IMR-90 (cell line): ENCODE results near the gene NKX2-3. TPM values are rescaled to one million over a fixed set of nuclear protein-coding genes. Genes with fewer than 3 reads are reported as not detected.

ENCODE experiments used
- ATAC-seq: fragments of 200-7000 bp; cut with Tn5 transposase; 2 replicates; pipeline ENCODE4 v1.9.1; 2020; ENCODE audit warnings: low read depth, mild to moderate bottlenecking, moderate library complexity
- BruUV-seq: library from RNA; stranded (reverse); fragments of 400-500 nt; replicated peaks from 2 replicates; lab custom pipeline; 2021; lab: Mats Ljungman, UMichigan
- CTCF ChIA-PET: fragments of 300-600 bp; formaldehyde crosslinking; extraction: SDS; loops from one replicate; lab custom pipeline; 2021; ENCODE audit warnings: antibody characterized with exemption; lab: Yijun Ruan, JAX
- POLR2A ChIA-PET: fragments of 300-600 bp; sonication (Branson Sonifier 250); formaldehyde crosslinking; loops from one replicate; lab custom pipeline; 2022; ENCODE audit warnings: antibody characterized with exemption; ENCODE audit not compliant: unreplicated experiment; lab: Charles Lee
- DNase-seq: peaks from one replicate; pipeline ENCODE4 v3.0.0; 2013
- H2AFZ ChIP-seq: replicated peaks from 2 replicates; pipeline ENCODE3; 2013; ENCODE audit warnings: low read length, mild to moderate bottlenecking; ENCODE audit not compliant: poor library complexity
- H2AK5ac ChIP-seq: 2 replicates; pipeline ENCODE4 v1.6.1; 2013; ENCODE audit warnings: low read depth, low read length, inconsistent platforms
- H2AK9ac ChIP-seq: replicated peaks from 2 replicates; pipeline ENCODE3; 2013; ENCODE audit warnings: mild to moderate bottlenecking, low read depth, low read length, moderate library complexity; ENCODE audit not compliant: poor library complexity
- H2BK120ac ChIP-seq: 2 replicates; pipeline ENCODE4 v1.6.1; 2013; ENCODE audit warnings: low read depth, low read length, inconsistent platforms
- H2BK15ac ChIP-seq: 3 replicates; pipeline ENCODE4 v1.6.1; 2013; ENCODE audit warnings: low read depth, low read length, inconsistent platforms
- H2BK20ac ChIP-seq: 2 replicates; pipeline ENCODE4 v1.6.1; 2013; ENCODE audit warnings: low read depth, mild to moderate bottlenecking, inconsistent platforms, low read length, moderate library complexity
- H2BK5ac ChIP-seq: 2 replicates; pipeline ENCODE4 v1.6.1; 2013; ENCODE audit warnings: mild to moderate bottlenecking, low read depth, low read length, inconsistent platforms; ENCODE audit not compliant: poor library complexity, severe bottlenecking
- H3K14ac ChIP-seq: replicated peaks from 2 replicates; pipeline ENCODE4 v1.6.1; 2013; ENCODE audit warnings: low read depth, low read length, inconsistent platforms
- H3K18ac ChIP-seq: 2 replicates; pipeline ENCODE4 v1.6.1; 2013; ENCODE audit warnings: low read depth, low read length, control low read depth
- H3K23ac ChIP-seq: 2 replicates; pipeline ENCODE4 v1.6.1; 2013; ENCODE audit warnings: low read depth, low read length, inconsistent platforms
- H3K27ac ChIP-seq: 2 replicates; pipeline ENCODE4 v1.5.1; 2013; ENCODE audit warnings: mild to moderate bottlenecking, control low read depth, low read length; ENCODE audit not compliant: insufficient read depth
- H3K27me3 ChIP-seq: 2 replicates; pipeline ENCODE4 v1.6.1; 2013; ENCODE audit warnings: low read length; ENCODE audit not compliant: control insufficient read depth, insufficient read depth
- H3K36me3 ChIP-seq: 2 replicates; pipeline ENCODE4 v1.6.1; 2013; ENCODE audit warnings: low read length, mixed read lengths; ENCODE audit not compliant: control insufficient read depth, insufficient read depth
- H3K4ac ChIP-seq: 2 replicates; pipeline ENCODE4 v1.6.1; 2013; ENCODE audit warnings: low read depth, low read length, inconsistent platforms
- H3K4me1 ChIP-seq: 2 replicates; pipeline ENCODE4 v1.6.1; 2013; ENCODE audit warnings: low read length, mixed read lengths; ENCODE audit not compliant: control insufficient read depth, insufficient read depth
- H3K4me2 ChIP-seq: 2 replicates; pipeline ENCODE4 v1.6.1; 2013; ENCODE audit warnings: low read depth, mild to moderate bottlenecking, control low read depth, low read length, moderate library complexity
- H3K4me3 ChIP-seq: 2 replicates; pipeline ENCODE4 v1.5.1; 2013; ENCODE audit warnings: low read depth, mild to moderate bottlenecking, control low read depth, low read length, moderate library complexity; ENCODE audit not compliant: insufficient read depth
- H3K56ac ChIP-seq: 2 replicates; pipeline ENCODE4 v1.6.1; 2013; ENCODE audit warnings: low read length, inconsistent platforms; ENCODE audit not compliant: insufficient read depth; ENCODE audit errors: extremely low read depth
- H3K79me1 ChIP-seq, 2 experiments: 2 replicates each; pipeline ENCODE4 v1.6.1; 2013; ENCODE audit warnings: low read length in 2 of 2, inconsistent platforms in 1 of 2, low read depth in 1 of 2
- H3K9ac ChIP-seq: 2 replicates; pipeline ENCODE4 v1.6.1; 2013; ENCODE audit warnings: low read depth, low read length, control low read depth
- H3K9me1 ChIP-seq: 2 replicates; pipeline ENCODE4 v1.6.1; 2013; ENCODE audit warnings: low read length, inconsistent platforms; ENCODE audit not compliant: insufficient read depth
- H3K9me3 ChIP-seq: 2 replicates; pipeline ENCODE4 v1.6.1; 2013; ENCODE audit warnings: low read length; ENCODE audit not compliant: control insufficient read depth, insufficient read depth
- H4K20me1 ChIP-seq: 2 replicates; pipeline ENCODE4 v1.6.1; 2013; ENCODE audit warnings: low read length, inconsistent platforms; ENCODE audit not compliant: insufficient read depth
- H4K5ac ChIP-seq: 2 replicates; pipeline ENCODE4 v1.6.1; 2013; ENCODE audit warnings: mild to moderate bottlenecking, low read depth, low read length, control low read depth
- H4K8ac ChIP-seq, 2 experiments: 2 replicates each; pipeline ENCODE4 v1.6.1; 2013; ENCODE audit warnings: low read depth in 2 of 2, low read length in 2 of 2, control low read depth in 1 of 2, inconsistent platforms in 1 of 2
- H4K91ac ChIP-seq: 2 replicates; pipeline ENCODE4 v1.6.1; 2013; ENCODE audit warnings: low read depth, low read length, inconsistent platforms; ENCODE audit not compliant: insufficient read depth
- BHLHE40 ChIP-seq: fragments of 150-350 bp; IDR thresholded peaks from 2 replicates; pipeline ENCODE4 v1.6.1; 2016; ENCODE audit warnings: mild to moderate bottlenecking, low read depth, low read length
- CEBPB ChIP-seq: IDR thresholded peaks from 2 replicates; pipeline ENCODE4 v1.6.1; 2012; ENCODE audit warnings: low read depth, low read length, improper control_type of control experiment
- CHD1 ChIP-seq: IDR thresholded peaks from 2 replicates; pipeline ENCODE4 v1.6.1; 2012; ENCODE audit warnings: low read depth, low read length, improper control_type of control experiment
- MAFK ChIP-seq: IDR thresholded peaks from 2 replicates; pipeline ENCODE4 v1.6.1; 2012; ENCODE audit warnings: low read depth, low read length, improper control_type of control experiment
- POLR2A ChIP-seq: IDR thresholded peaks from 2 replicates; pipeline ENCODE4 v1.6.1; 2012; ENCODE audit warnings: mild to moderate bottlenecking, low read depth, low read length
- RCOR1 ChIP-seq: IDR thresholded peaks from 2 replicates; pipeline ENCODE4 v1.6.1; 2012; ENCODE audit warnings: mild to moderate bottlenecking, low read length, improper control_type of control experiment; ENCODE audit not compliant: insufficient replicate concordance
- RFX5 ChIP-seq: IDR thresholded peaks from 2 replicates; pipeline ENCODE4 v1.8.0; 2012; ENCODE audit warnings: low read depth, mild to moderate bottlenecking, low read length, moderate library complexity
- SMC3 ChIP-seq: fragments of 150-350 bp; IDR thresholded peaks from 2 replicates; pipeline ENCODE4 v1.6.1; 2016; ENCODE audit warnings: low read depth, mild to moderate bottlenecking, antibody characterized with exemption, low read length, moderate library complexity
- WGBS, 2 experiments: methylation state at CpG; one replicate each; pipeline versions ENCODE4 v1.1.5 to v1.1.7; 2013; ENCODE audit warnings: missing lambda C conversion rate in 2 of 2; ENCODE audit not compliant: insufficient read length in 1 of 2; ENCODE audit errors: extremely low coverage in 2 of 2; 5-methylcytosine and 5-hydroxymethylcytosine counted together
- dilution Hi-C: fragments of 300-500 bp; cut with HindIII; formaldehyde crosslinking; loops from one replicate; pipeline ENCODE4 v1.14.3; 2018; ENCODE audit warnings: low sequenced_read_pairs; ENCODE audit not compliant: unreplicated experiment
- in situ Hi-C: fragments of 300-500 bp; cut with MboI; formaldehyde crosslinking; loops from 3 replicates; pipeline ENCODE4 v1.14.3; 2019; ENCODE audit warnings: low sequenced_read_pairs, inconsistent platforms, mixed read lengths
- intact Hi-C: fragments of 100-400 bp; cut with micrococcal nuclease; formaldehyde crosslinking; loops from 2 replicates; pipeline ENCODE4 v1.10.0; 2022
- polyA plus RNA-seq, 3 experiments: library from polyadenylated mRNA; depleted of rRNA; stranded (reverse); fragments of >200 nt; gene quantifications; 2 replicates each; pipeline ENCODE4 v1.2.3, GENCODE V29; 2012; ENCODE audit warnings: low replicate concordance in 1 of 3
- total RNA-seq: library from RNA; depleted of rRNA; stranded (reverse); fragments of >200 nt; gene quantifications from 2 replicates; pipeline ENCODE4 v1.2.3, GENCODE V29; 2012

The NKX2-3 gene
- total and polyA plus RNA-seq, 2 of the 4 experiments (the other 2 are of a cell fraction), result not detected

DNA sequence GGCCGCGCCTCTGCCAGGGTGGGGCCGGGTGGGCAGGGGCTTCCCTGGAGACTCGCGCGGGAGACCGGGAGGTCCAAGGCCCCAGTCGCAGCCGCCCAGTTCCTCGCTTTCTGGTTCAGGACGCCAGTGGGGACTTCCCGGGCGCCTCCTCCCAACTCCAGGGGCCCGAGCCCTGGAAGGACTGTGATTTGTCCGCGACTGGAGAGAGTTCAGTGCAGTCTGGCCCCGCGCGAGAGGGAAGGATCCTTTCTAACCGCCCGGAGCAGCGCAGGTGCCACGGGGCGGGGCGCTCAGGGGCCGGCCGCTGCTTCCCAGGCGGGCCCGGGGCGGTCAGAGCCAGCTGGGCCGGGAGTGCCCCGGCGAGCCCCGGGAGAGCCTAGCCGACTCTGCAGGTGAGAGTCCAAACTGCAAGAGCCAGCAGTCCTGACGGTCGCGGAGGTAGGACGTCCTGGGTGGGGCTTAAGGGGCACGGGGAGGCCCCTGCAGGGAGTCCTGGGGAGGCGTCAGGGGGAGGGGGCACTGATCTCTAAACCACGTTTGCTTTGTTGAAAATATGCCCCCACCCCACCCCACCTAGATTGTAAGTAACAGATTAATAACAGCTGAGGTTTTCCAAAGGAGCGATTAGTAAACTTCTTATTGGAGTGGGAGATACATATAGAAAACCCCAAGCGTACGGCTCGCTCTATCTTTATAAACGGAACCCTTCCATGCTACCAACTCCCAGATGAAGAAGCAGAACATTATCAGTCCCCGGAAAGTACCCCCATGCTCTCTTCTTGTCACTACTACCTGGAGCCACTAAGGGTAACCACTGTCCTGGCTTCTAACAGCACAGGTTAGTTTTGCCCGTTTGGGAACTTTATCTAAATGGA lies 8.2 kb downstream of the NKX2-3 start:
- BruUV-seq, result no TSS peak
- Histone ChIP-seq H2BK120ac (no peak overlapping the region), H3K9me3 (peaks cover 8% of the 10 kb centered on the region), H3K79me1 (no peaks in the 10 kb centered on the region), H3K9me1 (no peaks in the 10 kb centered on the region), H4K20me1 (no peaks in the 10 kb centered on the region), H3K27me3 (peaks cover 78% of the 10 kb centered on the region), H3K23ac (no peak overlapping the region), H3K36me3 (no peaks in the 10 kb centered on the region), H2BK5ac (no peak overlapping the region), H4K5ac (no peak overlapping the region), H4K91ac (no peak overlapping the region), H3K4ac (no peak overlapping the region), H3K9ac (no peak overlapping the region), H3K4me2 (no peak overlapping the region), H3K4me3 (no peak overlapping the region), H3K56ac (no peak overlapping the region), H2BK20ac (no peak overlapping the region), H2AFZ (no peak overlapping the region), H4K8ac (no peak overlapping the region), H3K27ac (no peak overlapping the region), H3K18ac (no peak overlapping the region), H2AK5ac (no peak overlapping the region), H2BK15ac (no peak overlapping the region), H3K14ac (no peak overlapping the region), H3K4me1 (no peaks in the 10 kb centered on the region), H2AK9ac (no peak overlapping the region)
- TF ChIP-seq SMC3 (no peak), RFX5 (no peak), BHLHE40 (no peak), POLR2A (no peak), CEBPB (no peak), CHD1 (no peak), RCOR1 (no peak), MAFK (no peak)
- in situ Hi-C loops (no loop called here), dilution Hi-C loops (no loop called here), intact Hi-C loops (no loop called here)
- CTCF ChIA-PET, result interaction anchor here (0.5 kb wide), 1 partner anchor 113 kb away, joined by 3 read pairs; no protein-coding TSS in a partner anchor
- POLR2A ChIA-PET, result no interaction called here
- 1% methylated on average over 30 of the region's 49 CpGs; no CpG with 5 or more reads in 1 of the 2 experiments for WGBS, 2 experiments
- no peak for ATAC-seq
- no peak for DNase-seq
